AG04450 (cell line): ENCODE measurements around the gene FAM181A. TPM values are rescaled to one million over a fixed set of nuclear protein-coding genes. Genes with fewer than 3 reads are reported as not detected.

ENCODE experiments used
- CTCF ChIA-PET: fragments of 300-600, 350-600 bp; formaldehyde crosslinking; extraction: SDS; loops from one replicate; lab custom pipeline; 2022; ENCODE audit warnings: antibody characterized with exemption, inconsistent platforms; lab: Charles Lee
- POLR2A ChIA-PET: fragments of 350-600 bp; formaldehyde crosslinking; extraction: SDS; loops from one replicate; lab custom pipeline; 2021; ENCODE audit warnings: antibody characterized with exemption, inconsistent platforms; lab: Yijun Ruan, JAX
- DNase-seq: peaks from one replicate; pipeline ENCODE4 v3.0.0-alpha.2; 2011; ENCODE audit warnings: low read depth, low spot score
- H3K27ac ChIP-seq: one replicate; pipeline ENCODE4 v1.5.1; 2012; ENCODE audit warnings: low read depth, low read length, control low read depth
- H3K27me3 ChIP-seq: one replicate; pipeline ENCODE4 v1.6.0; 2012; ENCODE audit warnings: low read length; ENCODE audit not compliant: control insufficient read depth, insufficient read depth
- H3K4me3 ChIP-seq: 2 replicates; pipeline ENCODE4 v1.5.1; 2011; ENCODE audit warnings: mild to moderate bottlenecking, low read depth, low read length, control low read depth
- H3K9me3 ChIP-seq: 2 replicates; pipeline ENCODE4 v1.5.1; 2012; ENCODE audit warnings: low read length; ENCODE audit not compliant: control insufficient read depth, insufficient read depth
- polyA plus RNA-seq: library from polyadenylated mRNA; depleted of rRNA; stranded (reverse); fragments of >200 nt; gene quantifications from 2 replicates; pipeline ENCODE4 v1.2.3, GENCODE V29; 2011; rRNA removed
- small RNA-seq: library from RNA; depleted of rRNA; stranded (forward); fragments of <200 nt; gene quantifications from one replicate; pipeline ENCODE3, GENCODE V24; 2012; ENCODE audit warnings: low read depth; ENCODE audit not compliant: insufficient read length
- TF ChIP-seq, protein P1 (sequence below): IDR thresholded peaks from 2 replicates; pipeline ENCODE4 v1.5.1; 2011; ENCODE audit warnings: low read depth, low read length, control low read depth, inconsistent platforms

FAM181A gene
- polyA plus RNA-seq, 1 experiment, result not detected

GRCh38 chr14:93977171-93977570, 50.0 kb downstream of the FAM181A start:
- Histone ChIP-seq H3K4me3 (no peak overlapping the region), H3K27me3 (no peaks in the 10 kb centered on the region), H3K9me3 (peaks cover 7% of the 10 kb centered on the region), H3K27ac (peak overlapping the region; percentile 65)
- DNase-seq, result no peak
- POLR2A ChIA-PET, result interaction anchor here (0.9 to 1.4 kb wide), 2 partner anchors 8 to 13 kb away, joined by 3 to 4 read pairs; no protein-coding TSS in a partner anchor
- TF ChIP-seq, protein P1, sequence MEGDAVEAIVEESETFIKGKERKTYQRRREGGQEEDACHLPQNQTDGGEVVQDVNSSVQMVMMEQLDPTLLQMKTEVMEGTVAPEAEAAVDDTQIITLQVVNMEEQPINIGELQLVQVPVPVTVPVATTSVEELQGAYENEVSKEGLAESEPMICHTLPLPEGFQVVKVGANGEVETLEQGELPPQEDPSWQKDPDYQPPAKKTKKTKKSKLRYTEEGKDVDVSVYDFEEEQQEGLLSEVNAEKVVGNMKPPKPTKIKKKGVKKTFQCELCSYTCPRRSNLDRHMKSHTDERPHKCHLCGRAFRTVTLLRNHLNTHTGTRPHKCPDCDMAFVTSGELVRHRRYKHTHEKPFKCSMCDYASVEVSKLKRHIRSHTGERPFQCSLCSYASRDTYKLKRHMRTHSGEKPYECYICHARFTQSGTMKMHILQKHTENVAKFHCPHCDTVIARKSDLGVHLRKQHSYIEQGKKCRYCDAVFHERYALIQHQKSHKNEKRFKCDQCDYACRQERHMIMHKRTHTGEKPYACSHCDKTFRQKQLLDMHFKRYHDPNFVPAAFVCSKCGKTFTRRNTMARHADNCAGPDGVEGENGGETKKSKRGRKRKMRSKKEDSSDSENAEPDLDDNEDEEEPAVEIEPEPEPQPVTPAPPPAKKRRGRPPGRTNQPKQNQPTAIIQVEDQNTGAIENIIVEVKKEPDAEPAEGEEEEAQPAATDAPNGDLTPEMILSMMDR, result no peak
- CTCF ChIA-PET, result interaction anchor here (0.9 to 1.5 kb wide), 3 partner anchors 8 to 37 kb away, joined by 3 to 4 read pairs (median 4); no protein-coding TSS in a partner anchor

DNA sequence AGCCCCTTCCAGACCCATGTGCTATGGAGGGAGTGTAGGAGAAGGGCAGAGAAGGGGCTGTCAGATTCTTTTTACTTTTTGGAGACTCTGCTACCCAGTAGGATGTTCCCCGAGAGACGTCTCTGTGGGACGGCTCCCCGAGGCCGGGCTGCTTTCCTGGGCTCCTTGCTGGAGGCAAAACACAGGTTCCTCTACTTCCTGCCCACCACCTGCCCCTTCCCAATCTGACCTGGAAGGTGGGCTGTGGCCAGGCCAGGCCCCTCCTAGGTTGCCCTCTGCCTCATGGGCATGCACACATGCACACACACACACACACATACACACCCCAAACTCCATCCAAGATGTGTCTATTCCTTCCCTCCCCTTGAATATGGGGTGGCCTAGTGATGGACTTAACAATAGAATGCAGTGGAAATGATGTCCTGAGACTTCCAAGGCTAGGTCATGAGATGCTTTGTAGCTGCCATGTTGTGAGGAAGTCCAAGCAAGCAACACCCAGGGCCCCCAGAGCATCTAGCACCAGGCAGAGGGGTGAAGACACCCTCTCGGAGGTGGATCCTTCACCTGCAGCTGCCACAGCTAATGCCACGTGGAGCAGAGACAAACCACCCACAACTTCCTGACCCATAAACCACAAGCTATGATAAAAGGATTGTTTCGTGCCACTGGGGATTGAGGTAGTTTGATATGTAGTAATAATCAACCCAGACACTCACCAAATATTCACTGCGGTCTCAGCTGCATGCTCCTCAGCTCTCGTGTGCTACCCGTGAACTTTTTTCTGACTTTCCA, 50.8 kb downstream of the FAM181A start:
- no peak for DNase-seq
- CTCF ChIA-PET, result interaction anchor here (0.7 to 0.9 kb wide), 3 partner anchors 9 to 155 kb away, joined by 3 read pairs; no protein-coding TSS in a partner anchor
- H3K27me3 ChIP-seq, result no peaks in the 10 kb centered on the region
- H3K27ac ChIP-seq, result no peak overlapping the region
- TF ChIP-seq, protein P1, result no peak
- H3K4me3 ChIP-seq, result no peak overlapping the region
- POLR2A ChIA-PET, result no interaction called here
- H3K9me3 ChIP-seq, result peaks cover 7% of the 10 kb centered on the region

- no peak for DNase-seq
- ChIA-PET CTCF (interaction anchor here (0.7 to 0.9 kb wide), 3 partner anchors 10 to 154 kb away, joined by 3 read pairs; no protein-coding TSS in a partner anchor), POLR2A (no interaction called here)
- TF ChIP-seq, protein P1, result no peak
- H3K9me3 ChIP-seq, result peaks cover 7% of the 10 kb centered on the region
- H3K27ac ChIP-seq, result no peak overlapping the region
- no peak overlapping the region for H3K4me3 ChIP-seq
- no peaks in the 10 kb centered on the region for H3K27me3 ChIP-seq
Observed at GRCh38 chr14:93978735-93979134, 51.6 kb downstream of the FAM181A start.

Small RNA genes within 50 kb of the gene (small RNA-seq; reads per million reads assigned to genes)
- not detected for gene MIR4506

Other genes with a start within 250 kb of the FAM181A start
- not detected in 2 replicates for gene PRIMA1, start 138.9 kb upstream of the FAM181A start, polyA plus RNA-seq
- gene ASB2, start 49.2 kb downstream of the FAM181A start, polyA plus RNA-seq, result 1.6 and 2.0 TPM in 2 replicates
- gene CCDC197, start 70.0 kb downstream of the FAM181A start, polyA plus RNA-seq, result not detected in 2 replicates
- gene OTUB2, start 99.0 kb downstream of the FAM181A start, polyA plus RNA-seq, result 2.1 and 2.3 TPM in 2 replicates
- gene DDX24, start 153.9 kb downstream of the FAM181A start, polyA plus RNA-seq, result 145 and 159 TPM in 2 replicates
- 9.2 and 12.5 TPM in 2 replicates for gene IFI27L1, start 154.0 kb downstream of the FAM181A start, polyA plus RNA-seq
- 0.94 and 1.4 TPM in 2 replicates for gene IFI27, start 183.4 kb downstream of the FAM181A start, polyA plus RNA-seq
- 81.9 and 122 TPM in 2 replicates for gene IFI27L2, start 202.3 kb downstream of the FAM181A start, polyA plus RNA-seq
- gene PPP4R4, start 247.0 kb downstream of the FAM181A start, polyA plus RNA-seq, result 0.60 and 0.65 TPM in 2 replicates